ENCODE results near the gene DAAM2.

DNA sequence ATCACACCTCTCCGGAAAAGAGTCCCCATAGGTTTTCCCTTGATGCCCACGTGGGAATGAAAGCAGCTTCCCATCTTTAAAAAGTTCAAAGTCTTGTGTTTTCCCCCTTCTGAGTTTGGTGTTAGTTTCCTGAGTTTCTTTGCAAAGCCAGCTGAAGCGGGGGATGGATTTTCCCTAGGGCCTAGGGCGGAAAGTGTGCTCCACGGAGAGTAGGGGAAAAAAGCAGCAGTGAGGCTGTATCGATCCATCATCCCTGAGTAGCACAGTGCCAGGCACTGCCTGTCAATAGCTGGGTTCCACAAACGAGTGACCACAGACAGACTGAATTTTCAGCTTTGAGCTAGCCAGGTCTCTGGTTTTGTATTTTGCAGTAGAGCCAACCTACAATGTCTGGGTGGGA, 1.3 kb downstream of the DAAM2 start:
- TF ChIP-seq POLR2AphosphoS5 (IDR thresholded peaks at IDR 0.05; ENCODE audit: low read depth, low read length) (no peak), POLR2A (IDR thresholded peaks at IDR 0.05; ENCODE audit: low read depth, low read length) (no peak)
